Mucosa of stomach (tissue), 1 donor: ENCODE results near the gene XG.
"Not testable (repeated sequence)": the region's sequence is repeated elsewhere in the genome, so short reads cannot be mapped to it uniquely, and the experiment has no call there.

Experiments used
- H3K27me3 ChIP-seq: one replicate; pipeline ENCODE4 v1.7.0; 2013; ENCODE audit warnings: mild to moderate bottlenecking, low read length; ENCODE audit not compliant: control insufficient read depth, insufficient read depth
- H3K36me3 ChIP-seq: one replicate; pipeline ENCODE4 v1.7.0; 2013; ENCODE audit warnings: low read length; ENCODE audit not compliant: control insufficient read depth, insufficient read depth
- H3K4me1 ChIP-seq: one replicate; pipeline ENCODE4 v1.7.0; 2013; ENCODE audit warnings: mild to moderate bottlenecking, low read length; ENCODE audit not compliant: control insufficient read depth, insufficient read depth
- H3K4me3 ChIP-seq: one replicate; pipeline ENCODE4 v1.7.0; 2013; ENCODE audit warnings: low read length
- H3K9ac ChIP-seq: one replicate; pipeline ENCODE4 v1.7.0; 2013; ENCODE audit warnings: mild to moderate bottlenecking, low read length, moderate library complexity
- H3K9me3 ChIP-seq: one replicate; pipeline ENCODE4 v1.7.0; 2013; ENCODE audit warnings: mild to moderate bottlenecking, low read length, moderate library complexity; ENCODE audit not compliant: control insufficient read depth
- donor health status: Pancreatic carcinoma.

XG gene

DNA sequence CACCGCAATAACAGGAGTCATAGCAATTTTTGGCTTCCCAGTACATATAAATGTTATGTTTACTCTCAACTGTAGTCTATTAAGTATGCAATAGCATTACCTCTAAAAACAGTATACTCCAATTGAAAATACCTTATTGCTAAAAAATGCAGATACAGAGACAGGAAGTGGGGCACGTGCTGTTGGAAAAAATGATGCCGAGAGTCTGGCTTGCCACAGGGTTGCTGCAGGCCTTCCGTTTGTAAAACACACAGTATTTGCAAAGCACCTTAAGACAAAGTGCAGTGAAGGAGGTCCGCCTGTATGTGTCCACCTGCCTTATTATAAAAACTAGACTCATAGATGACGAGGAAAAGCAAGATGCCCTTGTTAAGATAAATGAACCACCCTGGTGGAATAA is 37.3 kb upstream of the XG start:
- no peaks in the 10 kb centered on the region for H3K27me3 ChIP-seq
- no peak overlapping the region for H3K4me3 ChIP-seq
- H3K36me3 ChIP-seq, result peaks cover 2% of the 10 kb centered on the region
- H3K9ac ChIP-seq, result no peak overlapping the region
- H3K9me3 ChIP-seq, result no peaks in the 10 kb centered on the region
- H3K4me1 ChIP-seq, result no peaks in the 10 kb centered on the region

DNA sequence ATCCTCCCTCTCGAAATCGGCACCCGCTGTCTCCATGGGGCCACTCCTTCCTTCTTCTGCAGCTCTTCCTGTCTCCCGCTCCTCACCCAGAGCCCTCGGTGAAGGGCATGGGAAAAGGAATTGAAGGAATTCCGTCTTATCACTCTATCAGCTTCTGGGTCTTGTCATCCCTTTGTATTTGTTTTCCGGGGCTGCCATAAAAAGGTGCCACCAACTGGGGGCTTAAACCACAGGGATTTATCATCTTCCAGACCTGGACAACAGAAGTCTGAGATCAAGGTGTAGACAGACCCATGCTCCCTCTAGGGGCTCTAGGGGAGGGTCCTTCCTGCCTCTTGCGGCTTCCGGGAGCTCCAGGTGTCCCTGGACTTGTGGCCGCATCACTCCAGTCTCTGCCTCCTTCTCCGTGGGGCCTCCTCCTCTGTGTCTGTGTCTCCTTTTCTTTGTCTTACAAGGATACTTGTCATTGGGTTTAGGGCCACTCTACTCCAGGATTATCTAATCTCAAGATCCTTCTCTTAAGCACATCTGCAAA is 36.7 kb upstream of the XG start:
- Histone ChIP-seq H3K4me1 (no peaks in the 10 kb centered on the region), H3K27me3 (no peaks in the 10 kb centered on the region), H3K4me3 (no peak overlapping the region), H3K9me3 (no peaks in the 10 kb centered on the region), H3K9ac (no peak overlapping the region), H3K36me3 (peaks cover 8% of the 10 kb centered on the region)

DNA sequence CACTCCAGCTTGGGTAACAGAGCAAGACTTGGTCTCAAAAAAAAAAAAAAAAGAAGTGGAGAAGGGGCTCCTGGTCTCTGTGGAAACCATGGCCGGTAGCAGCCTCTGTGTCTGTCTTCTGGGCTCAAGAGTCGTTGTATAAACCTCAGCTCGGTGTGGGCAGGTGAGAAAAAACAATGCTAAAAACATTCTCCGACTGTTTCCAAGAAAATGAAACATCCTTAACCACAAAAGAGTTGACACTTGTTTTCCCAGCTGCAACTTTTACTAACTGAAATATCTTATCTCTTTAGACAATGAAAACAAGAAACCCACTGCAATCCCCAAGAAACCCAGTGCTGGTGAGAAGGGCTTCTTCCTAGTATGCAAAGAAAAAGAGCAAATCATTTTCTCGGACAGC is 34.5 kb upstream of the XG start:
- peaks cover 8% of the 10 kb centered on the region for H3K36me3 ChIP-seq
- no peaks in the 10 kb centered on the region for H3K27me3 ChIP-seq
- H3K4me3 ChIP-seq, result no peak overlapping the region
- H3K9ac ChIP-seq, result no peak overlapping the region
- H3K4me1 ChIP-seq, result no peaks in the 10 kb centered on the region
- H3K9me3 ChIP-seq, result no peaks in the 10 kb centered on the region

- Histone ChIP-seq H3K4me3 (no peak overlapping the region), H3K27me3 (no peaks in the 10 kb centered on the region), H3K9me3 (no peaks in the 10 kb centered on the region), H3K36me3 (peaks cover 8% of the 10 kb centered on the region), H3K4me1 (no peaks in the 10 kb centered on the region), H3K9ac (no peak overlapping the region)
Observed at GRCh38 chrX:2718821-2719220, 33.0 kb upstream of the XG start.

DNA sequence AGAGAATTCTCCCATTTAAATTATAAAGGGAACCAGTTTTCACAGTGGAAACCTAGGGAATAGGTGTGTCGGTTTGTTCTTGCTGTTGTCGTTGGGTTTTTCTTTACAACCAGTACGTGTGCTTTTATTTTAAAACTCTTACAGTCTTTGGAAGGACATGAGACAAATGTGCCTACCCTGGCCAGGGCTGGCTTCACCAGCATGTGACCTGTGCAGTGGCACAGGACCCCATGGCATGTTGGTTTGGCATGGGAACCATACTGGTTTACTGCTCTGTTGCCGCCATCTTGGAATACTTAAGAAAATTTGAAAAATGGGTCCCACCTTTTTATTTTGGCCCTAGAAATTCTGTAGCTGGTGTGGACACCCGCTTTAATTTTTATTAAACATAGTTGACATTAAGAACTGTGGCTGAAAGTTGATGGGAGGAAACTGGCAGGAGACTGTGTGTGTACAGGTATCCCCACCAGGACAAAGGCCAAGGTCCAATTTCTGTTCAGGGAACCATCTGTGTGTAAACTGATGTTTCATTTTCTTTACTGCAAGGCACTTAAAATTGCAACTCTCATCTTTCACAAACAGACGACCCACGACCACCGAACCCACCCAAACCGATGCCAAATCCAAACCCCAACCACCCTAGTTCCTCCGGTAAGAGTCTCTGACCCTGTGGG is 31.9 kb upstream of the XG start:
- no peak overlapping the region for H3K4me3 ChIP-seq
- peaks cover 8% of the 10 kb centered on the region for H3K36me3 ChIP-seq
- no peak overlapping the region for H3K9ac ChIP-seq
- H3K27me3 ChIP-seq, result no peaks in the 10 kb centered on the region
- no peaks in the 10 kb centered on the region for H3K9me3 ChIP-seq
- H3K4me1 ChIP-seq, result no peaks in the 10 kb centered on the region

- no peak overlapping the region for H3K9ac ChIP-seq
- H3K36me3 ChIP-seq, result peaks cover 8% of the 10 kb centered on the region
- no peak overlapping the region for H3K4me3 ChIP-seq
- H3K4me1 ChIP-seq, result no peaks in the 10 kb centered on the region
- no peaks in the 10 kb centered on the region for H3K27me3 ChIP-seq
- H3K9me3 ChIP-seq, result no peaks in the 10 kb centered on the region
Observed at GRCh38 chrX:2723286-2723879, 28.5 kb upstream of the XG start.

- not testable (repeated sequence) for H3K4me1 ChIP-seq, H3K27me3 ChIP-seq, H3K9ac ChIP-seq, H3K4me3 ChIP-seq, H3K36me3 ChIP-seq, H3K9me3 ChIP-seq
Observed at GRCh38 chrX:2727264-2727663, 24.6 kb upstream of the XG start.

DNA sequence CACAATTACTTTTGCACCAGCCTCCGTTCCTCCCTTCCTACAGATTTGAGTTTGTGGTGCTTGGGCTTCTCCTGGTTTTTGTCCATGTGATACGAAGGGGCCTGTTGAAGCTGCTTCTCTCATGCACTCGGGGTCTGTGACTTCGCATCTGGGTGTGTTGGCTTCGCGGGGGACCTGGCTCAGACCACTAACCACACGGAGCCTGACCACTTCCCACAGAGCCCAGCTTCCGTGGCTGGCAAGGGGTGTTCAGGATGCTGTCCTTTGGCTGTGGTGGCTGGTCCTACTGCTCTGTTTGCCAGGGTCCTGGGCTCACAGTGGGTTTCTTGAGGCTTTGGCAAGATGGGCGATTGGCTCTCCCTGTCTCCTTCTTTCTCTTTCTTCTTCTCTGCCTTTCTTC is 19.8 kb upstream of the XG start:
- Histone ChIP-seq H3K36me3 (no peaks in the 10 kb centered on the region), H3K4me1 (no peaks in the 10 kb centered on the region), H3K9me3 (no peaks in the 10 kb centered on the region), H3K27me3 (no peaks in the 10 kb centered on the region), H3K9ac (no peak overlapping the region), H3K4me3 (no peak overlapping the region)

- H3K36me3 ChIP-seq, result no peaks in the 10 kb centered on the region
- H3K9me3 ChIP-seq, result no peaks in the 10 kb centered on the region
- H3K9ac ChIP-seq, result no peak overlapping the region
- no peak overlapping the region for H3K4me3 ChIP-seq
- no peaks in the 10 kb centered on the region for H3K27me3 ChIP-seq
- no peaks in the 10 kb centered on the region for H3K4me1 ChIP-seq
Observed at GRCh38 chrX:2732649-2733048, 19.2 kb upstream of the XG start.

GRCh38 chrX:2733286-2733685 is 18.6 kb upstream of the XG start:
- Histone ChIP-seq H3K9me3 (no peaks in the 10 kb centered on the region), H3K9ac (no peak overlapping the region), H3K27me3 (no peaks in the 10 kb centered on the region), H3K4me1 (no peaks in the 10 kb centered on the region), H3K4me3 (no peak overlapping the region), H3K36me3 (no peaks in the 10 kb centered on the region)

- Histone ChIP-seq H3K36me3 (no peaks in the 10 kb centered on the region), H3K27me3 (no peaks in the 10 kb centered on the region), H3K9ac (no peak overlapping the region), H3K9me3 (no peaks in the 10 kb centered on the region), H3K4me1 (no peaks in the 10 kb centered on the region), H3K4me3 (no peak overlapping the region)
Observed at GRCh38 chrX:2735270-2735669, 16.6 kb upstream of the XG start.

DNA sequence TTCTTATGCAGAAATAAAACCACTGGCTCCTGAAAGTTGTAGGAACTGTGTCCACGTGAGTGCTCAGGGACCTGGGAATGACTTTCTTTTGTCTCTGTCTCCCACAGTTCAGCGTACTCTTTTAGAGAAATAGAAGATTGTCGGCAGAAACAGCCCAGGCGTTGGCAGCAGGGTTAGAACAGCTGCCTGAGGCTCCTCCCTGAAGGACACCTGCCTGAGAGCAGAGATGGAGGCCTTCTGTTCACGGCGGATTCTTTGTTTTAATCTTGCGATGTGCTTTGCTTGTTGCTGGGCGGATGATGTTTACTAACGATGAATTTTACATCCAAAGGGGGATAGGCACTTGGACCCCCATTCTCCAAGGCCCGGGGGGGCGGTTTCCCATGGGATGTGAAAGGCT is 11.2 kb upstream of the XG start:
- no peaks in the 10 kb centered on the region for H3K4me1 ChIP-seq
- no peak overlapping the region for H3K4me3 ChIP-seq
- no peaks in the 10 kb centered on the region for H3K36me3 ChIP-seq
- no peaks in the 10 kb centered on the region for H3K9me3 ChIP-seq
- no peaks in the 10 kb centered on the region for H3K27me3 ChIP-seq
- no peak overlapping the region for H3K9ac ChIP-seq
